WTC11 (cell line): ENCODE measurements around the gene CLDN2. TPM values are rescaled to one million over a fixed set of nuclear protein-coding genes. Genes with fewer than 3 reads are reported as not detected.

ENCODE experiments used
- ATAC-seq: fragments of 200-7000 bp; cut with Tn5 transposase; 2 replicates; pipeline ENCODE4 v1.10.0; 2021; ENCODE audit warnings: mild to moderate bottlenecking, moderate library complexity
- CTCF ChIA-PET: fragments of 300-600 bp; sonication (Branson Sonifier 250); formaldehyde crosslinking; loops from one replicate; lab custom pipeline; 2021; ENCODE audit warnings: antibody characterized with exemption; lab: Charles Lee
- POLR2A ChIA-PET: fragments of 350-600 bp; sonication (Branson Sonifier 250); formaldehyde crosslinking; loops from one replicate; lab custom pipeline; 2021; ENCODE audit warnings: antibody characterized with exemption; lab: Charles Lee
- DNase-seq: peaks from one replicate; pipeline ENCODE4 v3.0.0; 2021; ENCODE audit warnings: low spot score
- H3K27ac Mint-ChIP-seq: 2 replicates; pipeline ENCODE4 v1.8.0; 2021; ENCODE audit warnings: mixed read lengths
- H3K27me3 Mint-ChIP-seq: 2 replicates; pipeline ENCODE4 v1.8.0; 2021; ENCODE audit warnings: low read depth, mild to moderate bottlenecking, moderate library complexity, mixed read lengths
- H3K36me3 Mint-ChIP-seq: 2 replicates; pipeline ENCODE4 v1.8.0; 2021; ENCODE audit warnings: mixed read lengths
- H3K4me1 Mint-ChIP-seq: 2 replicates; pipeline ENCODE4 v1.8.0; 2022; ENCODE audit warnings: mixed read lengths
- H3K4me3 Mint-ChIP-seq: 2 replicates; pipeline ENCODE4 v1.8.0; 2021; ENCODE audit warnings: mild to moderate bottlenecking, moderate library complexity, mixed read lengths
- H3K9me3 Mint-ChIP-seq: 2 replicates; pipeline ENCODE4 v1.8.0; 2021; ENCODE audit warnings: mixed read lengths
- AFF4 ChIP-seq: sonication (generic); formaldehyde crosslinking; IDR thresholded peaks from 2 replicates; pipeline ENCODE4 v1.8.1; 2023; ENCODE audit warnings: mild to moderate bottlenecking, missing genetic modification reagents, borderline replicate concordance
- AR ChIP-seq: fragments of 250-450 bp; sonication (Bioruptor Pico); IDR thresholded peaks from 2 replicates; pipeline ENCODE4 v1.9.0; 2021; ENCODE audit warnings: mild to moderate bottlenecking
- CREB1 ChIP-seq: sonication (generic); formaldehyde crosslinking; IDR thresholded peaks from 2 replicates; pipeline ENCODE4 v1.8.0; 2023; ENCODE audit warnings: mild to moderate bottlenecking, missing genetic modification reagents
- ERG ChIP-seq: fragments of 250-450 bp; sonication (Bioruptor Pico); IDR thresholded peaks from 2 replicates; pipeline ENCODE4 v1.8.0; 2021; ENCODE audit warnings: mild to moderate bottlenecking
- FOXP4 ChIP-seq: sonication (generic); formaldehyde crosslinking; IDR thresholded peaks from 2 replicates; pipeline ENCODE4 v1.8.0; 2022; ENCODE audit warnings: mild to moderate bottlenecking, missing genetic modification reagents
- JAZF1 ChIP-seq: fragments of 250-450 bp; sonication (Bioruptor Pico); IDR thresholded peaks from 2 replicates; pipeline ENCODE4 v1.9.0; 2021; ENCODE audit warnings: moderate library complexity, mild to moderate bottlenecking, inconsistent platforms
- NFYB ChIP-seq: sonication (generic); formaldehyde crosslinking; conservative IDR thresholded peaks from 2 replicates; pipeline ENCODE4 v1.8.0; 2022; ENCODE audit warnings: low read depth, missing genetic modification reagents
- NR1H2 ChIP-seq: sonication (generic); formaldehyde crosslinking; IDR thresholded peaks from 2 replicates; pipeline ENCODE4 v1.9.0; 2021; ENCODE audit warnings: mild to moderate bottlenecking, moderate library complexity, missing genetic modification reagents
- PRRX2 ChIP-seq: fragments of 250-450 bp; sonication (Bioruptor Pico); IDR thresholded peaks from 2 replicates; pipeline ENCODE4 v1.8.0; 2021; ENCODE audit warnings: mild to moderate bottlenecking
- SMAD3 ChIP-seq: sonication (generic); formaldehyde crosslinking; IDR thresholded peaks from 2 replicates; pipeline ENCODE4 v1.8.0; 2022; ENCODE audit warnings: missing genetic modification reagents, mild to moderate bottlenecking, borderline replicate concordance
- STAT6 ChIP-seq: sonication (generic); formaldehyde crosslinking; conservative IDR thresholded peaks from 2 replicates; pipeline ENCODE4 v1.8.1; 2023; ENCODE audit warnings: mild to moderate bottlenecking, low read depth, missing genetic modification reagents, moderate library complexity
- TEAD1 ChIP-seq: sonication (generic); formaldehyde crosslinking; IDR thresholded peaks from 2 replicates; pipeline ENCODE4 v1.8.0; 2022; ENCODE audit warnings: mild to moderate bottlenecking, missing genetic modification reagents
- total RNA-seq: library from RNA; stranded (reverse); gene quantifications from 3 replicates; pipeline ENCODE4 v1.2.3, GENCODE V29; 2021
- TF ChIP-seq, protein P1 (sequence below): sonication (generic); formaldehyde crosslinking; IDR thresholded peaks from 2 replicates; pipeline ENCODE4 v1.8.1; 2022; ENCODE audit warnings: missing genetic modification reagents, borderline replicate concordance
- TF ChIP-seq, protein P2 (sequence below): fragments of 250-450 bp; sonication (Bioruptor Pico); conservative IDR thresholded peaks from 2 replicates; pipeline ENCODE4 v1.9.0; 2021; ENCODE audit warnings: mild to moderate bottlenecking
- TF ChIP-seq, protein P3 (sequence below): sonication (generic); formaldehyde crosslinking; IDR thresholded peaks from 2 replicates; pipeline ENCODE4 v1.8.0; 2023; ENCODE audit warnings: missing genetic modification reagents
- TF ChIP-seq, protein P4 (sequence below): sonication (generic); formaldehyde crosslinking; IDR thresholded peaks from 2 replicates; pipeline ENCODE4 v1.8.0; 2022; ENCODE audit warnings: mild to moderate bottlenecking, missing genetic modification reagents
- TF ChIP-seq, protein P5 (sequence below): sonication (generic); formaldehyde crosslinking; IDR thresholded peaks from 2 replicates; pipeline ENCODE4 v1.8.1; 2022; ENCODE audit warnings: low read depth, mild to moderate bottlenecking, moderate library complexity, missing genetic modification reagents, borderline replicate concordance

Gene CLDN2
- total RNA-seq, 1 experiment from 2014 or later, result 0.11 TPM

DNA sequence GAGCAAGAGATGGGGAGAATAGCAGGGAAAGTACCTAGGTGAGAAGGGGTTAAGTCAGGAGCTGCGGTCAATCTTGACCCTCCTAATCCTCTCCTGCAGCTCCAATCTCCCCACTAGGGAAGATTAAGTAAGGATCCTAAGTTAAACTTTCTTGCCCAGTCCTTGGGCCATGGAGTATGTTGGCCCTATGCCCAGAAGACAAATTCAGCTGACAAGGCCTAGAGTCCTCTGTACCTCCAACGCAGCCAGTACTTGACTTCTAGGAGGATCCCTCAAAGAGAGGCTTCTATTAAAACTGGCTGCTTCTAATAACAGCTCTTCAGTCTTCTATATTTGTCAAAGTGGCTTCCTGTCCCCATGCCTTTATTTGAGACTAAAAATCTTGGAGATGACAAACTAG, 1.4 kb downstream of the CLDN2 start (continued):
- no peak for TF ChIP-seq FOXP4 (CRISPR knock-in tag)
- TF ChIP-seq, protein P1, sequence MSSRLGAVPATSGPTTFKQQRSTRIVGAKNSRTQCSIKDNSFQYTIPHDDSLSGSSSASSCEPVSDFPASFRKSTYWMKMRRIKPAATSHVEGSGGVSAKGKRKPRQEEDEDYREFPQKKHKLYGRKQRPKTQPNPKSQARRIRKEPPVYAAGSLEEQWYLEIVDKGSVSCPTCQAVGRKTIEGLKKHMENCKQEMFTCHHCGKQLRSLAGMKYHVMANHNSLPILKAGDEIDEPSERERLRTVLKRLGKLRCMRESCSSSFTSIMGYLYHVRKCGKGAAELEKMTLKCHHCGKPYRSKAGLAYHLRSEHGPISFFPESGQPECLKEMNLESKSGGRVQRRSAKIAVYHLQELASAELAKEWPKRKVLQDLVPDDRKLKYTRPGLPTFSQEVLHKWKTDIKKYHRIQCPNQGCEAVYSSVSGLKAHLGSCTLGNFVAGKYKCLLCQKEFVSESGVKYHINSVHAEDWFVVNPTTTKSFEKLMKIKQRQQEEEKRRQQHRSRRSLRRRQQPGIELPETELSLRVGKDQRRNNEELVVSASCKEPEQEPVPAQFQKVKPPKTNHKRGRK, result no peak
- no peak for TF ChIP-seq AR (CRISPR knock-in tag)
- TF ChIP-seq ERG, result no peak
- no peak for TF ChIP-seq JAZF1 (CRISPR knock-in tag)

- no peak overlapping the region for H3K27ac Mint-ChIP-seq
- no peak for ATAC-seq
- ChIA-PET POLR2A (no interaction called here), CTCF (no interaction called here)
- H3K36me3 Mint-ChIP-seq, result no peaks in the 10 kb centered on the region
- no peak overlapping the region for H3K4me3 Mint-ChIP-seq
- H3K9me3 Mint-ChIP-seq, result no peaks in the 10 kb centered on the region
- H3K4me1 Mint-ChIP-seq, result no peaks in the 10 kb centered on the region
- no peaks in the 10 kb centered on the region for H3K27me3 Mint-ChIP-seq
- DNase-seq, result no peak
- TF ChIP-seq TEAD1 (CRISPR knock-in tag) (no peak), PRRX2 (CRISPR knock-in tag) (no peak), NFYB (CRISPR knock-in tag) (no peak), CREB1 (CRISPR knock-in tag) (no peak), AFF4 (no peak), STAT6 (CRISPR knock-in tag) (no peak), SMAD3 (CRISPR knock-in tag) (no peak), NR1H2 (CRISPR knock-in tag) (no peak)
- TF ChIP-seq, protein P2, sequence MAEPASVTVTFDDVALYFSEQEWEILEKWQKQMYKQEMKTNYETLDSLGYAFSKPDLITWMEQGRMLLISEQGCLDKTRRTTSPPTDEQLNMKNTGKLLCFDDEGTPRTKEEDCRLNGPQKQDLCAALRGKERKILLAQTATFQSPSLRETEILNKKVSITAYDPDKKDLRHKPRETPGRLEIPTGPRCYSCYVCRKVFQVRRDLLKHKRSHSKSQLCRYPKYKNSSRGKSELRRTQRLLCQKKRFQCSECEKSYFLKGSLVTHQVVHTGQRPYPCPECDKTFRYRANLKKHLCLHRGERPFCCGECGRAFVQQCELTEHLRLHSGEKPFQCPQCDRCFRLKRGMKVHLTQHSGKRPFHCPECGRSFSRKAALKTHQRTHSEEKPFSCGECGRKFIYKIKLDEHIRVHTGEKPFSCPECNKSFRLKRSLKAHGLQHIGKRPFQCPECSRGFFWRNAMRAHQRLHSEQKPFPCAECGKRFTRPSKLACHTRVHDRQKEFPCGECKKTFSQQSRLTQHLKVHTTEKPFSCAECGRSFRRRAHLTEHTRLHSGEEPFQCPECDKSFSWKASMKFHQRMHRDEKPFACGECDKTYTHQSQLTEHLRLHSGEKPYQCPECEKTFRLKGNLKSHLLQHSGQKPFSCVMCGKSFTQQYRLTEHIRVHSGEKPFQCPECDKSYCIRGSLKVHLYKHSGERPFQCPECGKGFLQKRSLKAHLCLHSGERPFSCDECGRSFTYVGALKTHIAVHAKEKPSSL (CRISPR knock-in tag), result no peak
- TF ChIP-seq, protein P3, sequence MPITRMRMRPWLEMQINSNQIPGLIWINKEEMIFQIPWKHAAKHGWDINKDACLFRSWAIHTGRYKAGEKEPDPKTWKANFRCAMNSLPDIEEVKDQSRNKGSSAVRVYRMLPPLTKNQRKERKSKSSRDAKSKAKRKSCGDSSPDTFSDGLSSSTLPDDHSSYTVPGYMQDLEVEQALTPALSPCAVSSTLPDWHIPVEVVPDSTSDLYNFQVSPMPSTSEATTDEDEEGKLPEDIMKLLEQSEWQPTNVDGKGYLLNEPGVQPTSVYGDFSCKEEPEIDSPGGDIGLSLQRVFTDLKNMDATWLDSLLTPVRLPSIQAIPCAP (CRISPR knock-in tag), result no peak
- TF ChIP-seq, protein P4, sequence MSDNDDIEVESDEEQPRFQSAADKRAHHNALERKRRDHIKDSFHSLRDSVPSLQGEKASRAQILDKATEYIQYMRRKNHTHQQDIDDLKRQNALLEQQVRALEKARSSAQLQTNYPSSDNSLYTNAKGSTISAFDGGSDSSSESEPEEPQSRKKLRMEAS, result no peak
- TF ChIP-seq, protein P5, sequence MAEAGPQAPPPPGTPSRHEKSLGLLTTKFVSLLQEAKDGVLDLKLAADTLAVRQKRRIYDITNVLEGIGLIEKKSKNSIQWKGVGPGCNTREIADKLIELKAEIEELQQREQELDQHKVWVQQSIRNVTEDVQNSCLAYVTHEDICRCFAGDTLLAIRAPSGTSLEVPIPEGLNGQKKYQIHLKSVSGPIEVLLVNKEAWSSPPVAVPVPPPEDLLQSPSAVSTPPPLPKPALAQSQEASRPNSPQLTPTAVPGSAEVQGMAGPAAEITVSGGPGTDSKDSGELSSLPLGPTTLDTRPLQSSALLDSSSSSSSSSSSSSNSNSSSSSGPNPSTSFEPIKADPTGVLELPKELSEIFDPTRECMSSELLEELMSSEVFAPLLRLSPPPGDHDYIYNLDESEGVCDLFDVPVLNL (CRISPR knock-in tag), result no peak
Observed at GRCh38 chrX:106927023-106927422, 6.8 kb downstream of the CLDN2 start.
